GM23338 (cell line): ENCODE measurements around the gene TRDMT1. TPM values are rescaled to one million over a fixed set of nuclear protein-coding genes. Genes with fewer than 3 reads are reported as not detected.

Experiments
- ATAC-seq: fragments of 200-7000 bp; cut with Tn5 transposase; 3 replicates; pipeline ENCODE4 v1.9.1; 2020
- DNase-seq: peaks from one replicate; pipeline ENCODE4 v3.0.0-alpha.2; 2015; ENCODE audit warnings: low spot score
- H2AFZ ChIP-seq: fragments of 200-600 bp; sonication (generic); 2 replicates; pipeline ENCODE4 v1.8.0; 2016; ENCODE audit warnings: antibody characterized with exemption, mild to moderate bottlenecking, moderate library complexity
- H3F3A ChIP-seq: fragments of 200-600 bp; sonication (generic); replicated peaks from 2 replicates; pipeline ENCODE4 v1.8.0; 2017; ENCODE audit warnings: antibody characterized with exemption, mixed run types, low read depth
- H3K27ac ChIP-seq: fragments of 200-600 bp; sonication (generic); 2 replicates; pipeline ENCODE4 v1.6.1; 2016; ENCODE audit warnings: low read depth
- H3K27me3 ChIP-seq: fragments of 200-600 bp; sonication (generic); 2 replicates; pipeline ENCODE4 v1.8.0; 2016; ENCODE audit warnings: mild to moderate bottlenecking, mixed run types, moderate library complexity; ENCODE audit not compliant: insufficient read depth
- H3K36me3 ChIP-seq: fragments of 200-600 bp; sonication (generic); 2 replicates; pipeline ENCODE4 v1.8.0; 2016; ENCODE audit warnings: mild to moderate bottlenecking; ENCODE audit not compliant: insufficient read depth
- H3K4me1 ChIP-seq: fragments of 200-600 bp; sonication (generic); 2 replicates; pipeline ENCODE4 v1.8.0; 2016; ENCODE audit warnings: mild to moderate bottlenecking, moderate library complexity; ENCODE audit not compliant: insufficient read depth
- H3K4me2 ChIP-seq: fragments of 200-600 bp; sonication (generic); 2 replicates; pipeline ENCODE4 v1.7.1; 2017; ENCODE audit warnings: mixed run types
- H3K4me3 ChIP-seq: fragments of 200-600 bp; sonication (generic); 2 replicates; pipeline ENCODE4 v1.6.1; 2016; ENCODE audit warnings: mixed run types
- H3K79me2 ChIP-seq: fragments of 200-600 bp; sonication (generic); replicated peaks from 2 replicates; pipeline ENCODE4 v1.8.0; 2017; ENCODE audit warnings: mild to moderate bottlenecking; ENCODE audit not compliant: insufficient read depth
- H3K9me2 ChIP-seq: fragments of 200-600 bp; sonication (generic); 2 replicates; pipeline ENCODE4 v1.8.0; 2017; ENCODE audit not compliant: insufficient read depth
- H4K20me1 ChIP-seq: fragments of 200-600 bp; sonication (generic); replicated peaks from 2 replicates; pipeline ENCODE4 v1.8.0; 2017; ENCODE audit warnings: mild to moderate bottlenecking; ENCODE audit not compliant: insufficient read depth
- H3K27ac Mint-ChIP-seq: 2 replicates; pipeline ENCODE4 v1.8.0; 2020; ENCODE audit warnings: inconsistent platforms, mild to moderate bottlenecking, moderate library complexity, mixed read lengths
- H3K27me3 Mint-ChIP-seq: 3 replicates; pipeline ENCODE4 v1.8.0; 2022; ENCODE audit warnings: low read depth, mild to moderate bottlenecking, moderate library complexity, mixed read lengths, inconsistent platforms; ENCODE audit not compliant: insufficient read depth, poor library complexity
- H3K36me3 Mint-ChIP-seq: 3 replicates; pipeline ENCODE4 v1.8.0; 2021; ENCODE audit warnings: low read depth, mild to moderate bottlenecking, inconsistent platforms, moderate library complexity, mixed read lengths
- H3K4me1 Mint-ChIP-seq: 3 replicates; pipeline ENCODE4 v1.8.0; 2020; ENCODE audit warnings: mild to moderate bottlenecking, inconsistent platforms, mixed read lengths
- H3K4me3 Mint-ChIP-seq: 3 replicates; pipeline ENCODE4 v1.8.0; 2021; ENCODE audit warnings: moderate library complexity, mild to moderate bottlenecking, inconsistent platforms, mixed read lengths
- H3K9me3 Mint-ChIP-seq: 3 replicates; pipeline ENCODE4 v1.8.0; 2020; ENCODE audit warnings: moderate library complexity, mild to moderate bottlenecking, inconsistent platforms, mixed read lengths
- CREB1 ChIP-seq: fragments of 250-450 bp; sonication (Bioruptor Pico); IDR thresholded peaks from 2 replicates; pipeline ENCODE4 v1.5.0; 2020; ENCODE audit warnings: low read depth, mild to moderate bottlenecking, moderate library complexity
- CTCF ChIP-seq, 2 experiments: fragments of 200-600 bp in 1 of 2; sonication (generic) in 1 of 2; conservative IDR thresholded peaks; 2 replicates each; pipeline versions ENCODE4 v1.5.1 to v1.6.1; 2016 to 2017; ENCODE audit warnings: antibody characterized with exemption in 2 of 2, low read depth in 2 of 2, mild to moderate bottlenecking in 2 of 2, moderate library complexity in 1 of 2
- ETS1 ChIP-seq: IDR thresholded peaks from 2 replicates; pipeline ENCODE4 v1.6.1; 2016; ENCODE audit warnings: antibody characterized with exemption
- EZH2 ChIP-seq: fragments of 200-600 bp; sonication (generic); IDR thresholded peaks from one replicate; pipeline ENCODE4 v1.8.0; 2017; ENCODE audit warnings: antibody characterized with exemption, mild to moderate bottlenecking, low read depth; ENCODE audit not compliant: unreplicated experiment
- JUNB ChIP-seq: IDR thresholded peaks from one replicate; pipeline ENCODE4 v1.6.1; 2016; ENCODE audit warnings: antibody characterized with exemption; ENCODE audit not compliant: unreplicated experiment
- POLR2AphosphoS5 ChIP-seq: IDR thresholded peaks from 2 replicates; pipeline ENCODE4 v1.6.1; 2016; ENCODE audit warnings: antibody characterized with exemption, low read depth
- REST ChIP-seq: IDR thresholded peaks from one replicate; pipeline ENCODE4 v1.6.1; 2018; ENCODE audit warnings: antibody characterized with exemption; ENCODE audit not compliant: unreplicated experiment
- STAT1 ChIP-seq: IDR thresholded peaks from one replicate; pipeline ENCODE4 v1.6.1; 2016; ENCODE audit warnings: antibody characterized with exemption; ENCODE audit not compliant: unreplicated experiment
- ZNF114 ChIP-seq: fragments of 250-450 bp; sonication (Bioruptor Pico); IDR thresholded peaks from 2 replicates; pipeline ENCODE4 v1.5.0; 2020; ENCODE audit warnings: mild to moderate bottlenecking, moderate library complexity
- ZNF331 ChIP-seq: fragments of 250-450 bp; sonication (Bioruptor Pico); IDR thresholded peaks from 2 replicates; pipeline ENCODE4 v1.5.0; 2020; ENCODE audit warnings: low read depth, mild to moderate bottlenecking, moderate library complexity
- ZNF462 ChIP-seq: fragments of 250-450 bp; sonication (Bioruptor Pico); IDR thresholded peaks from 2 replicates; pipeline ENCODE4 v1.5.0; 2020; ENCODE audit warnings: mild to moderate bottlenecking, moderate library complexity
- polyA plus RNA-seq: library from polyadenylated mRNA; unstranded; fragments of >200 nt; fragmentation: Nextera tagmentation; extraction: Ambion mirVana; gene quantifications from 2 replicates; pipeline ENCODE4 v1.2.1, GENCODE V29; 2016
- total RNA-seq: library from RNA; depleted of rRNA; stranded (reverse); fragments of >200 nt; shearing (Covaris generic); gene quantifications from 2 replicates; pipeline ENCODE4 v1.2.3, GENCODE V29; 2014

Gene TRDMT1
- total and polyA plus RNA-seq, 2 experiments from 2014 or later = 16.0 to 37.7 TPM

- TF ChIP-seq STAT1 (no peak), EZH2 (no peak), CREB1 (CRISPR knock-in tag) (no peak), POLR2AphosphoS5 (no peak), ZNF114 (no peak), JUNB (no peak), ETS1 (no peak), REST (no peak)
Measured at GRCh38 chr10:17109475-17110207, 91.8 kb downstream of the TRDMT1 start (continued).

GRCh38 chr10:17109046-17109445 lies 92.4 kb downstream of the TRDMT1 start:
- Histone ChIP-seq H3K4me2 (no peak overlapping the region), H2AFZ (no peak overlapping the region), H3K9me2 (no peaks in the 10 kb centered on the region), H3K27me3 (no peaks in the 10 kb centered on the region), H3F3A (no peaks in the 10 kb centered on the region), H3K79me2 (no peaks in the 10 kb centered on the region), H3K27ac (no peak overlapping the region), H3K4me1 (no peaks in the 10 kb centered on the region), H3K4me3 (no peak overlapping the region), H3K36me3 (no peaks in the 10 kb centered on the region), H4K20me1 (no peaks in the 10 kb centered on the region)
- H3K27me3 Mint-ChIP-seq = no peaks in the 10 kb centered on the region
- no peak for ATAC-seq
- no peak overlapping the region for H3K27ac Mint-ChIP-seq
- no peaks in the 10 kb centered on the region for H3K9me3 Mint-ChIP-seq
- no peaks in the 10 kb centered on the region for H3K4me1 Mint-ChIP-seq
- H3K36me3 Mint-ChIP-seq = no peaks in the 10 kb centered on the region
- H3K4me3 Mint-ChIP-seq = no peak overlapping the region
- DNase-seq = no peak
- TF ChIP-seq CREB1 (CRISPR knock-in tag) = no peak
- TF ChIP-seq ETS1 = no peak
- TF ChIP-seq CTCF (conservative IDR thresholded peaks at IDR 0.05; ENCODE audit: low read depth in 2 of 2) = no peak
- TF ChIP-seq ZNF462 = no peak
- no peak for TF ChIP-seq STAT1
- no peak for TF ChIP-seq ZNF331 (CRISPR knock-in tag)
